KOPT-K1 (cell line): ENCODE data around the gene FGR.

ENCODE experiments used
- H3K27ac ChIP-seq: fragments of 200-600 bp; sonication (generic); 2 replicates; pipeline ENCODE4 v1.5.1; 2016; ENCODE audit warnings: antibody characterized with exemption, mild to moderate bottlenecking, low read depth, low read length; ENCODE audit not compliant: poor library complexity, severe bottlenecking
- H3K36me3 ChIP-seq: fragments of 200-600 bp; sonication (generic); 2 replicates; pipeline ENCODE4 v1.5.1; 2017; ENCODE audit warnings: antibody characterized with exemption, mild to moderate bottlenecking, low read length, moderate library complexity; ENCODE audit not compliant: insufficient read depth
- H3K9me3 ChIP-seq: fragments of 200-600 bp; sonication (generic); 2 replicates; pipeline ENCODE4 v1.5.1; 2017; ENCODE audit warnings: antibody characterized with exemption, low read length, mild to moderate bottlenecking; ENCODE audit not compliant: insufficient read depth, poor library complexity, severe bottlenecking

FGR gene

DNA sequence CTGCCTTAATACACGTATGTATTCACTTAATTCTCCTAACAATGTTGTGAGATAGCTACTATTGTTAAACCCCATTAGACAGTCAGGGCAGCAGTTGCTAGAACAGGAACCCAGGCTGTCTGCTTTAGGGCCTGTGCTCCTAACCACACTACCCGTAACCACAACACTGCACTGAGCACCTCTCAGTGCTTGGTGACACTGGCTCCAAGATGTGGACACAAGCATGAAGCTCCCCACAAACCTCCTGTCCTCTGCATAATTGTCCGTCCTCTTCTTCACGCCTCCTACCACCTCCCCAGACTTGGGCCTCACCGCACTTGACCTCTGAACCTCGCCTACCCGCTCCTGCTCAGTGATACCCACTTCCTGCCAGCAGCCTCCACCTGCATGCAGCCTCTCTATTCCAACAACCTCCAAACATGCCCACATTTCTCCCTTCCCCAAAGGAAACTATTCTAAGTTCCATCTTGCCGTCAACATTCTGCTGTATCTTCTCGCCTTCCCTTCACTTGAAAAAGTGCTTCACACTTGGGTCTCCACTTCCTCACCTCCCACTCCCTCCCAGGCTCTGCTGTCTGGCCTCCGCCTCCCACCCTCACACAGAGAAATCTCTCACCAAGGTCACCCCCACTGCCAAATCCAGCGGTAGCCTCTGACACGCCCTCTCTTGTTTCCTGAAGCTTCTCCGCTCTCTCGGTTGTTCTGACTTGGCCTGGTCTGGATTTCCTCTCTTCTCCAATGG, 16.5 kb downstream of the FGR start:
- H3K9me3 ChIP-seq, result no peaks in the 10 kb centered on the region
- H3K36me3 ChIP-seq, result no peaks in the 10 kb centered on the region
- H3K27ac ChIP-seq, result peak overlapping the region; percentile 96

- Histone ChIP-seq H3K36me3 (no peaks in the 10 kb centered on the region), H3K9me3 (no peaks in the 10 kb centered on the region), H3K27ac (peak overlapping the region; percentile 96)
These were observed 17.6 kb downstream of the FGR start for GRCh38 chr1:27617420-27617819.

GRCh38 chr1:27616441-27616840, 18.5 kb downstream of the FGR start:
- H3K9me3 ChIP-seq, result no peaks in the 10 kb centered on the region
- H3K27ac ChIP-seq, result peak overlapping the region; percentile 96
- no peaks in the 10 kb centered on the region for H3K36me3 ChIP-seq

GRCh38 chr1:27615346-27616192, 19.4 kb downstream of the FGR start:
- Histone ChIP-seq H3K27ac (peak overlapping the region; percentile 96), H3K36me3 (no peaks in the 10 kb centered on the region), H3K9me3 (no peaks in the 10 kb centered on the region)

DNA sequence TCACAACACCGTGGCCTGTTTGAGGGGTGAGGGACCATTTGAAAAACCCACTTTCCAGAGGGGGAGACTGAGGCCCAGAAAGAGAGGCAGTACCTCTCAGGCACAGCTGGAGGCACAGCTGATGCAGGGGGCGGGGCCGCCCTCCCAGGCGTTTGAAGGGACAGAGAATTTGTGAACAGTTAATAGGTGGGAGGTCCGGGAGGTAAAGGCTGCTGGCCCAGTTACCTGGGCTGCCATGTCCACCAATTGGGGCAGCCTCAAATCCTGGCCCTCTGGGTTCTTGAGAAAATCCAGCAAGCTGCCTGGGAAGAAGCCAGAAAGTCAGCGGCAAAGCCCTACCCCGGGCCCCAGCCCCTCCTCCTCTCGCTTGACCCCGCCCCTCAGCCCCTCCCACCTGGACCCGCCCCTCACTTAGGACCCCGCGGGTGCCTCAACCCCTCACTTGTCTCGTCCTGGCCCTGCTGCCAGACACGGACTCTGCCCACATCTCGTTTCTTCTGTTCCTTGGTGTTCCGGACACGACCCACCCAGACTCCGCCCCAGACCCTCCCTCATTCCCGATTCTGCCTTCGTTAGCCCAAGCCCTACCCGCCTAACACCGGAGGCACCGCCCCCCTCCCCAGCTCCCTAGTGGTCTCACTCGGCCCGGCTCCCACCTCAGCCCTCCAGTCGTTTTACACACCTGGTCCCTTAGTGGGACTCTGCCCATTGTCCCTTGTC, 20.2 kb downstream of the FGR start:
- Histone ChIP-seq H3K36me3 (no peaks in the 10 kb centered on the region), H3K27ac (peak overlapping the region; percentile 72)

DNA sequence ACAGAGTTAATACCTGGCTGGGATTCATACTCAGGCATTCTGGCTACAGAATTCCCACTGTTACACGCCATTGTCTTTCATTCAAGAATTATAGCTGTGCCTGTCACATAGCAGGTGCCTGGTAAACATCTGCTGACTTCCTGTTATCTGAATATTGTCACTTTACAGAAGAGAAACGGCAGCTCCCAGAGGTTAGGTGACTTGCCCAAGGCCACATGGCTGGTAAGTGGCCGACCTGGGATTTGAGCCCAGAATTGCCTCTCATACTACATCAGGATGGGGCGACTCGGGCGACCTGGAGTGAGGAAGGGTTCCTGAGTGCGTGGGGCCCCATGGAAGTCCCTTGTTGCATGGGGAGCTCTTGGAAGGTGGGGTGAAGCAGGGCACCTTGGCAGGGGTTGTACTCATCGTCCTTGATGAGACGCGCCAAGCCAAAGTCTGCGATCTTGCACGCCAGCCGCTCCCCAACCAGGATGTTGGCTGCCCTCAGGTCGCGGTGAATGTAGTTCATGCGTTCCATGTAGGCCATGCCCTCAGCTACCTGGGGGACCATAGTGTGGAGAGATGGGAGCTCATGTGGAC, 20.9 kb downstream of the FGR start:
- Histone ChIP-seq H3K27ac (peak overlapping the region; percentile 72), H3K9me3 (no peaks in the 10 kb centered on the region), H3K36me3 (no peaks in the 10 kb centered on the region)

More for the DNA sequence above, 20.2 kb downstream of the FGR start:
- no peaks in the 10 kb centered on the region for H3K9me3 ChIP-seq

DNA sequence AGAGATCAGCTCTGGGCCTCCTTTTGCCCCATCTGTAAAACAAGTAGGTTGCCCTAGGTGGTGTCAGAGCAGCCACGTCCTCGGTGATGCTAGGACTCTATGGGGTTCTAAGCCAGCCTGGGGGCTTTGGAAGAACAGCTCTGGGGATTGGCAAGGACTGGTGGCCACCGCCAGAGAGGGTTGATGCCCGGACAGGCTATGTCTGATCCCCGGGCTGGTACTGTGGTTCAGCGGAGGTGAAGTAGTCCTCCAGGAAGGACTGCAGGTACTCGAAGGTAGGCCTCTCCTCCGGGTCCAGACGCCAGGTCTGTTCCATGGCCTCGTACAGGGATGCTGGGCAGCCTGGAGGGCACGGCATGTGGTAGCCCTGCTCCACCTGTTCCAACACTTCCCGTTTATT, 22.3 kb downstream of the FGR start:
- Histone ChIP-seq H3K9me3 (no peaks in the 10 kb centered on the region), H3K27ac (peak overlapping the region; percentile 25), H3K36me3 (no peaks in the 10 kb centered on the region)

DNA sequence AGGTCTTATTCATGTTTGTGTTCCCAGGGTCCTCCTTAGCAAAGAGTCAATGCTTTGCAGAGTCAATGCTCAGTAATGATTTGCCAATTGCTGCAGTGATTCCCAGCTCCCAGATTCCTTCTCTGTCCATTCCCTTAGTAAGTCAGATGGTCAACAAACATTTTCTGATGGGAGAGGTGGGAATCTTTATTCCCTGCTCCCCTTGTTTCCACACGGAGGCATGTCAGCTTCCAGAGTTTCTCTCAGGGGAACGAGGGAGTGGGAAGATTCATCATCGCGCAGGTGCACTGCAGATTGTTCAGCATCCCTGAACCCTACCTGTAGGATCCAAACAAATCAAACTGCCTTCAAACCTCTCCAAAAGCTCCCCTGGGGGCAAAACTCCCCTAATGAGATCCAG, 23.5 kb downstream of the FGR start:
- no peaks in the 10 kb centered on the region for H3K9me3 ChIP-seq
- H3K36me3 ChIP-seq, result no peaks in the 10 kb centered on the region
- H3K27ac ChIP-seq, result no peak overlapping the region

DNA sequence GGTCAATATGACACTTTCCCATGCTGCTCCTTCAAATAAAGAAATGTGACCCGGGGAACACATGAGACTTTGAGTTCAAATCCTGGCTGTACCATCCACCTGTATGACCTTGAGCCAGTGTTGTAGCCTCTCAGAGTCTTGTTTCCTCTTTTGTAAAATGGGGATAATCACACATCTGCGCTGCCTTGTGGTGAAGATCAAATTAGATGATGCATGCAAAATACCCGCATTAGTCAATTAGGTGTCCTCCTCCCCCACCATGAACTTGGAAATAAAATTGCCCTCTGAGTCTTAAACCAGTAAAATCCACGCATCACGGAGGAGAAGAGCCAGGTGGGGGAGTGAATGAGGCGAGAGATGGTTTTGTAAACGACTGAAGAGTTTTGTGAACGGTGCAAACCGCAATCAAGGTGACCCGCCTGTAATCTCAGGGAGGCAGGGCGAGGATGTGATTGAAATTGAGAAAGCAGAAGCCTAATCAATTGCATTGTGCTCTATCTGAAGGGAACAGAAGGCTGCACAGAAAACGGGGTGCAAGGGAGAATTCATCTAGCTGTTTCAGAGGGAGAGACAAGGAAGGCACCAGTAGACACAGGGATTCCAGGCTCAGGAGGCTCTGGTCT, 25.3 kb downstream of the FGR start:
- Histone ChIP-seq H3K27ac (peak overlapping the region; percentile 83), H3K9me3 (no peaks in the 10 kb centered on the region), H3K36me3 (no peaks in the 10 kb centered on the region)

DNA sequence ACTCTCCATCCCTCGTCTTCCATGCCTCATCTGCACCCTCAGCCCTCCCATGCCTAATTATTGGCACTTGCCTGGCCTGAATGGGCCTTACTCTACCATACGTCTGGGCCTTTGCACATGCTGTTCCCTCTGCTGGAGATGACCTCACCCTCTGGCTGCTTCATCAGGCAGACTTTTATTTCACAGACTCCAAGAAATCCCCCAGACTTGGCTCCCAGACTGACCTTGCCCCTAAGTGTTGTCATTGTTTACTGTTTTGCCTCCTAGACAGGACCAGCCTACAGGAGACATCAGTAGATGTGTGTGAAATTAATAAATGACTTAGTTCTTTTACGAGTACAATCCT, 25.8 kb downstream of the FGR start:
- Histone ChIP-seq H3K27ac (peak overlapping the region; percentile 83), H3K9me3 (no peaks in the 10 kb centered on the region), H3K36me3 (no peaks in the 10 kb centered on the region)

DNA sequence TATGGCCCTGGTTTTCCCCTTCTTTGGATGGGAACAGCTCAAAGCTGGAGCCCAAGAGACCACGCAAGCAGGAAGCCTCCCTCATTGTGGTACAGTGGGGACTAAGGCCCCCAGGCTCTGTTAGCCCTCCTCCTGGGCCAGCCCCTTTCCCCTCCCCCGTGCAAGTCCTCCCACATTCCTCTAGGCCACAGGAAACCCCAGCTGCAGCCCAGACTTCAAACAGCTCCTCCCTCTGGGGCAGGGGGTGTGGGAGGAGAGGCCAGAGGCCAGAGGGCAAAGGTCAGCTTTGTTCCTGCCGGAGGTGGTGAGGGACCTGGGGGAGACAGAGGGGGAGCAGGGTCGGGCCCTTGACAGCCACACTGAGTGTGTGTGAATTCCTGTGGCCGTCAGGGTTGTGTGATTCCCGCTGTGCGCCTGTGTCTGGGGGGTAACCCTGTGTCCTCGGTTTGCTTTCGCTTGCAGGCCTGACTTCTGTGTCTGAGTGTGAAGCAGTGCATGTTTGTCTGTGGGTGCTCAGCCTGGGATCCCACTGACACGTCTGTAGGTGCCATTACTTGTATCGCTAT, 27.7 kb downstream of the FGR start:
- H3K9me3 ChIP-seq, result no peaks in the 10 kb centered on the region
- H3K27ac ChIP-seq, result peak overlapping the region; percentile 83
- no peaks in the 10 kb centered on the region for H3K36me3 ChIP-seq

DNA sequence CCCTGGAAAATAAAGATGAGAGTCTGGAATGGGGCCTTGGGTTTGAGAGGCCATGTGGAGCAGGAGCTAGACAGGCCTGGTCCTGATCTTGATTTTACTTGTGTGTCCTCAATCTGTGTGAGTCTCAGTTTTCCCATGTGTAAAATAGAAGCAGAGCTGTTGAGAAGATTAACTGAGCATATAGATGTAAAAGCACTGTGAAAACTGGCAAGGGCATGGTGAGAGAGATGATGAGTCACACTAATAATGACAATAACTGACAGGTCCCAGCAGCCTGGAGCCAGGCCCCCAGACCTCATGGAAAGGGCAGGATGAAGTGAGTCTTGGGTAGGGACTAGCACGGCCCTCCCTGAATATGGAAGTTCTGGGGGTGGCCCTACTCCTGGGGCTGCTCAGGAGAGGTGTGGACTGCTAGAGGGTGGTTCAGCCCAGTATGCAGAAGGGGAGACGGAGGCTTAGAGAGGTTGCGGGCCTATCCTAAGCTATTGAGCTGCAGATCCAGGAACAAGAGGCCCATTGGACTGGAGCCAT, 28.2 kb downstream of the FGR start:
- no peaks in the 10 kb centered on the region for H3K36me3 ChIP-seq
- peak overlapping the region; percentile 83 for H3K27ac ChIP-seq

DNA sequence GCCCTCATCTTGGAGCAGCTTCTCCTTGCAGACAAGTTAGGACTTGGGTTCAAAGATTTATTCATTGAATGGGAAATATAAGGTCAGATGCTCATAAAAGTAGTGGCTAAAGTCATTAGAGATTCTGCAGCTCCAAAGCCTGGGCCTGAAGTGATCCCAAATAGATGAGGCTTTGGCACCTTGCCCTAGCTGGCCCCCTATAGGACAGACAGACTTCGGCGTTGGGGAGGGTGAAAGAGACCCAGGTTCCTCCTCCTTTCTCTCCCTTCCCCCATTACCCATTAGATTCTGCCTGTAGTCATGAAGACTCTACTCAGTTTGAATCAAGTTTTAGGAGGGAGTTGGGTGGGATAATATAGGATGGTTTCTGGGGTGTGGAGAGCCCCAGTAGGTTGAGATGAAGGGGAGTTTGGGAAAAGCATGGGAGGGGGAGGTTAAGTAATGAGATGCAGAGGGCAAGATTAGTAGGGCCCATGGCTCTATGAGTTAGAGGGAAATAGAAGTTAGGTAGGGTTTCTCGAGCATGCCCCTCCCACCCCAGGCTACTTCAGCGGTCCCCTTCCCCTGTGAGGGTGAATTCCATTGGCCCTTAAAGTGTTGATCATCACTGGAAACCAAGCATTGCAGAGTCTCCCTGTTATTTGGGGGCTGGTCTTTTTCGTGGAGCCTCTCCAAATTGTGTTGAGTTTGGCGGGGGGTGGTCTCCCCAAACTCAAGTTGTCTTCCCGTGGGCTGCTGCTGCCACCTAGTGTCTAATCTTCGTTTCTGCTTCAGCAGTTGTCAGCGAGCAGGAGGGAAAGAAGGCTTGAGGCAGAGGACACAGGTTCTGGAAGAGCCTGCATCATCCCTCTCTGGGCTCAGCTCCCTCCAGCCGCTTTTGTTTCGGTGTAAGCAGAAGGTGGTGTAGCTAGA, 28.9 kb downstream of the FGR start:
- Histone ChIP-seq H3K36me3 (no peaks in the 10 kb centered on the region), H3K27ac (peak overlapping the region; percentile 83), H3K9me3 (no peaks in the 10 kb centered on the region)

More for the DNA sequence above, 28.2 kb downstream of the FGR start:
- no peaks in the 10 kb centered on the region for H3K9me3 ChIP-seq
